A549 (cell line): ENCODE measurements around the gene XK.

Experiments
- ELK1 ChIP-seq: fragments of 150-350 bp; IDR thresholded peaks from 2 replicates; pipeline ENCODE4 v1.6.1; 2014; ENCODE audit warnings: low read depth, mild to moderate bottlenecking, low read length
- EP300 ChIP-seq, 2 experiments: fragments of >200 bp; sonication (Bioruptor Twin); formaldehyde crosslinking; IDR thresholded peaks; 2 replicates in 1 of 2; 3 replicates in 1 of 2; pipeline ENCODE4 v1.6.1; 2016 to 2017
- HOXB5 ChIP-seq: fragments of 250-450 bp; sonication (Bioruptor Pico); IDR thresholded peaks from 2 replicates; pipeline ENCODE4 v1.5.0; 2020; ENCODE audit warnings: mild to moderate bottlenecking, moderate library complexity
- POLR2A ChIP-seq: IDR thresholded peaks from 2 replicates; pipeline ENCODE4 v1.6.1; 2012; ENCODE audit warnings: mild to moderate bottlenecking, low read length
- RAD21 ChIP-seq, 2 experiments: fragments of >200 bp in 1 of 2; sonication (Bioruptor Twin) in 1 of 2; formaldehyde crosslinking in 1 of 2; IDR thresholded peaks in 1 of 2; conservative IDR thresholded peaks in 1 of 2; 2 replicates in 1 of 2; 3 replicates in 1 of 2; pipeline ENCODE4 v1.6.1; 2012 to 2018; ENCODE audit warnings: inconsistent platforms in 1 of 2
- REST ChIP-seq: fragments of 200-600 bp; sonication (generic); IDR thresholded peaks from 2 replicates; pipeline ENCODE4 v1.6.1; 2016; ENCODE audit warnings: antibody characterized with exemption, mild to moderate bottlenecking, moderate library complexity
- SMC3 ChIP-seq: fragments of >200 bp; sonication (Bioruptor Twin); formaldehyde crosslinking; IDR thresholded peaks from 3 replicates; pipeline ENCODE4 v1.6.1; 2018; ENCODE audit warnings: inconsistent platforms
- SREBF2 ChIP-seq: fragments of 450-650 bp; IDR thresholded peaks from 2 replicates; pipeline ENCODE4 v1.6.1; 2014; ENCODE audit warnings: mild to moderate bottlenecking, moderate library complexity
- ZFP36 ChIP-seq: fragments of 450-650 bp; IDR thresholded peaks from 2 replicates; pipeline ENCODE4 v1.6.1; 2014; ENCODE audit warnings: borderline replicate concordance; ENCODE audit not compliant: partially characterized antibody
- TF ChIP-seq, protein P1 (sequence below): fragments of >200 bp; sonication (Bioruptor Twin); formaldehyde crosslinking; IDR thresholded peaks from 3 replicates; pipeline ENCODE4 v1.5.1; 2016
- TF ChIP-seq, protein P2 (sequence below): IDR thresholded peaks from 2 replicates; pipeline ENCODE4 v1.6.1; 2012

GRCh38 chrX:37752281-37752680, 66.7 kb downstream of the XK start:
- TF ChIP-seq RAD21 (conservative IDR thresholded peaks at IDR 0.05 in 1 of 2, IDR thresholded peaks at IDR 0.05 in 1 of 2): no peak
- TF ChIP-seq SREBF2: no peak
- no peak for TF ChIP-seq SMC3
- no peak for TF ChIP-seq ZFP36
- no peak for TF ChIP-seq EP300 (IDR thresholded peaks at IDR 0.05)
- no peak for TF ChIP-seq POLR2A
- no peak for TF ChIP-seq ELK1
- TF ChIP-seq, protein P1, sequence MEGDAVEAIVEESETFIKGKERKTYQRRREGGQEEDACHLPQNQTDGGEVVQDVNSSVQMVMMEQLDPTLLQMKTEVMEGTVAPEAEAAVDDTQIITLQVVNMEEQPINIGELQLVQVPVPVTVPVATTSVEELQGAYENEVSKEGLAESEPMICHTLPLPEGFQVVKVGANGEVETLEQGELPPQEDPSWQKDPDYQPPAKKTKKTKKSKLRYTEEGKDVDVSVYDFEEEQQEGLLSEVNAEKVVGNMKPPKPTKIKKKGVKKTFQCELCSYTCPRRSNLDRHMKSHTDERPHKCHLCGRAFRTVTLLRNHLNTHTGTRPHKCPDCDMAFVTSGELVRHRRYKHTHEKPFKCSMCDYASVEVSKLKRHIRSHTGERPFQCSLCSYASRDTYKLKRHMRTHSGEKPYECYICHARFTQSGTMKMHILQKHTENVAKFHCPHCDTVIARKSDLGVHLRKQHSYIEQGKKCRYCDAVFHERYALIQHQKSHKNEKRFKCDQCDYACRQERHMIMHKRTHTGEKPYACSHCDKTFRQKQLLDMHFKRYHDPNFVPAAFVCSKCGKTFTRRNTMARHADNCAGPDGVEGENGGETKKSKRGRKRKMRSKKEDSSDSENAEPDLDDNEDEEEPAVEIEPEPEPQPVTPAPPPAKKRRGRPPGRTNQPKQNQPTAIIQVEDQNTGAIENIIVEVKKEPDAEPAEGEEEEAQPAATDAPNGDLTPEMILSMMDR: no peak
- TF ChIP-seq HOXB5: no peak
- TF ChIP-seq, protein P2, sequence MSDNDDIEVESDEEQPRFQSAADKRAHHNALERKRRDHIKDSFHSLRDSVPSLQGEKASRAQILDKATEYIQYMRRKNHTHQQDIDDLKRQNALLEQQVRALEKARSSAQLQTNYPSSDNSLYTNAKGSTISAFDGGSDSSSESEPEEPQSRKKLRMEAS: no peak
- TF ChIP-seq REST: no peak
